Prostate gland (tissue), 2 donors: ENCODE data around the gene SLIT2.

Source experiments
- POLR2A ChIP-seq: fragments of 450-650 bp; IDR thresholded peaks from one replicate; pipeline ENCODE4 v1.6.1; 2016; ENCODE audit warnings: antibody characterized with exemption, mild to moderate bottlenecking
- TF ChIP-seq, protein P1 (sequence below), 4 experiments: fragments of 200-600 bp in 2 of 4; fragments of 450-650 bp in 2 of 4; sonication (generic) in 2 of 4; IDR thresholded peaks; 1 replicate in 3 of 4; 2 replicates in 1 of 4; pipeline ENCODE4 v1.5.1; 2016 to 2019; ENCODE audit warnings: antibody characterized with exemption in 4 of 4, mild to moderate bottlenecking in 2 of 4, moderate library complexity in 2 of 4

DNA sequence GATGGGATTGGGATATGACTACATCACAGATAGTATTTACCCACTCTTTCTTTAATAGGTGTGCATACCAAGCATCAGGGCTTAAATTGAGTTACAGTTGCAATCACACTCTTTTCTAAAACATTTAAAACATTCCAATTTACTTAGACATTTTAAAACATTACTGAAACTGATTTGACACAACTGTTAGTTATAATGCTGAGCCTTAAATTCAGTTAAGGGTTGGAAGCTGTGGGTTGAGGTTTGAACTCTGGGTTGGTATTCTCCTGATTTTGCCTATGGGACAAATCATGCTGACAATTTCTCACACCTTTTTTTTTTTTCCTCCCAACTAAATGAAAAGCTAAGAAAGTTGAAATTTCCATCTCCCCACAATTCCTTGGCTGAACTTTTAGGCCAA lies 16.3 kb downstream of the SLIT2 start:
- TF ChIP-seq POLR2A, result no peak
- TF ChIP-seq, protein P1, sequence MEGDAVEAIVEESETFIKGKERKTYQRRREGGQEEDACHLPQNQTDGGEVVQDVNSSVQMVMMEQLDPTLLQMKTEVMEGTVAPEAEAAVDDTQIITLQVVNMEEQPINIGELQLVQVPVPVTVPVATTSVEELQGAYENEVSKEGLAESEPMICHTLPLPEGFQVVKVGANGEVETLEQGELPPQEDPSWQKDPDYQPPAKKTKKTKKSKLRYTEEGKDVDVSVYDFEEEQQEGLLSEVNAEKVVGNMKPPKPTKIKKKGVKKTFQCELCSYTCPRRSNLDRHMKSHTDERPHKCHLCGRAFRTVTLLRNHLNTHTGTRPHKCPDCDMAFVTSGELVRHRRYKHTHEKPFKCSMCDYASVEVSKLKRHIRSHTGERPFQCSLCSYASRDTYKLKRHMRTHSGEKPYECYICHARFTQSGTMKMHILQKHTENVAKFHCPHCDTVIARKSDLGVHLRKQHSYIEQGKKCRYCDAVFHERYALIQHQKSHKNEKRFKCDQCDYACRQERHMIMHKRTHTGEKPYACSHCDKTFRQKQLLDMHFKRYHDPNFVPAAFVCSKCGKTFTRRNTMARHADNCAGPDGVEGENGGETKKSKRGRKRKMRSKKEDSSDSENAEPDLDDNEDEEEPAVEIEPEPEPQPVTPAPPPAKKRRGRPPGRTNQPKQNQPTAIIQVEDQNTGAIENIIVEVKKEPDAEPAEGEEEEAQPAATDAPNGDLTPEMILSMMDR (IDR thresholded peaks at IDR 0.05), result no peak
